Suprapubic skin (tissue), 4 donors: ENCODE measurements around the gene MADCAM1.

ENCODE experiments used
- CTCF ChIP-seq, 2 donors: fragments of 200-600 bp in 1 of 2; fragments of 450-650 bp in 1 of 2; sonication (generic) in 1 of 2; IDR thresholded peaks; one replicate each; pipeline ENCODE4 v1.5.1; 2016 to 2019; ENCODE audit warnings: antibody characterized with exemption in 2 of 2, mild to moderate bottlenecking in 1 of 2, moderate library complexity in 1 of 2
- EP300 ChIP-seq: sonication (generic); formaldehyde crosslinking; IDR thresholded peaks from one replicate; pipeline ENCODE4 v1.6.1; 2017; ENCODE audit warnings: antibody characterized with exemption
- POLR2A ChIP-seq, 2 donors: fragments of 450-650 bp; IDR thresholded peaks; one replicate each; pipeline ENCODE4 v1.6.1; 2017; ENCODE audit warnings: antibody characterized with exemption in 2 of 2, mild to moderate bottlenecking in 2 of 2, moderate library complexity in 2 of 2
- POLR2AphosphoS5 ChIP-seq, 3 donors: sonication (generic); formaldehyde crosslinking; IDR thresholded peaks; one replicate each; pipeline ENCODE4 v1.6.1; 2017; ENCODE audit warnings: antibody characterized with exemption in 3 of 3

GRCh38 chr19:470701-471100 lies 25.6 kb upstream of the MADCAM1 start:
- no peak for TF ChIP-seq POLR2A (IDR thresholded peaks at IDR 0.05)
- TF ChIP-seq CTCF (IDR thresholded peaks at IDR 0.05), result no peak
- no peak for TF ChIP-seq EP300
- no peak for TF ChIP-seq POLR2AphosphoS5 (IDR thresholded peaks at IDR 0.05)
